Testis (tissue), 2 donors: ENCODE measurements around the gene CDH23.

Experiments
- CTCF ChIP-seq, 3 experiments: fragments of 450-650 bp in 2 of 3; fragments of 200-600 bp in 1 of 3; sonication (generic) in 1 of 3; IDR thresholded peaks; one replicate each; pipeline ENCODE4 v1.5.1; 2016 to 2019; ENCODE audit warnings: antibody characterized with exemption in 3 of 3, mild to moderate bottlenecking in 2 of 3, moderate library complexity in 1 of 3
- POLR2A ChIP-seq: fragments of 450-650 bp; IDR thresholded peaks from one replicate; pipeline ENCODE4 v1.6.1; 2017; ENCODE audit warnings: antibody characterized with exemption, mild to moderate bottlenecking, moderate library complexity

GRCh38 chr10:71724539-71724938, 327.8 kb downstream of the CDH23 start:
- TF ChIP-seq CTCF (IDR thresholded peaks at IDR 0.05): no peak
- TF ChIP-seq POLR2A: no peak
